ENCODE data around the gene ADAM12.

The ADAM12 gene

DNA sequence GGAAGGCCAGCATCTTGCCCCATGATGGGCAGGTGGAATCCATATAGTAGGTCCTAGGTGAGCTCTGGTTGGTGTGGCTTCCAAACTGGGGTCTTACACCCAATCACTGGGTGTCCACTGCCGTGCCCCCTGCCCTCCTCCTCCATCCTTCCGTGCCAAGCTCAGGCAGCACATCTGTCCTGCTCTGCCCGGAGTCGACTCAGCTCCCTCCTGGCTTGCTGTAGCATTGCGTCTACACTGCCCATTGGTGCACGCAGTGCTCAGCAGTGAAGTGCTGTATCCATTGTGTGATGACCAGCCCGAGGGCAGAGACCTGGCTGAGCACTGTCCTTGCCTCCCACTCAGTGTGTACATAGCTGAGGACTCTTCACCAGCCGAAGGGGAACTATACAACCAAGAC is 148.4 kb downstream of the ADAM12 start:
- TF ChIP-seq, protein P1, sequence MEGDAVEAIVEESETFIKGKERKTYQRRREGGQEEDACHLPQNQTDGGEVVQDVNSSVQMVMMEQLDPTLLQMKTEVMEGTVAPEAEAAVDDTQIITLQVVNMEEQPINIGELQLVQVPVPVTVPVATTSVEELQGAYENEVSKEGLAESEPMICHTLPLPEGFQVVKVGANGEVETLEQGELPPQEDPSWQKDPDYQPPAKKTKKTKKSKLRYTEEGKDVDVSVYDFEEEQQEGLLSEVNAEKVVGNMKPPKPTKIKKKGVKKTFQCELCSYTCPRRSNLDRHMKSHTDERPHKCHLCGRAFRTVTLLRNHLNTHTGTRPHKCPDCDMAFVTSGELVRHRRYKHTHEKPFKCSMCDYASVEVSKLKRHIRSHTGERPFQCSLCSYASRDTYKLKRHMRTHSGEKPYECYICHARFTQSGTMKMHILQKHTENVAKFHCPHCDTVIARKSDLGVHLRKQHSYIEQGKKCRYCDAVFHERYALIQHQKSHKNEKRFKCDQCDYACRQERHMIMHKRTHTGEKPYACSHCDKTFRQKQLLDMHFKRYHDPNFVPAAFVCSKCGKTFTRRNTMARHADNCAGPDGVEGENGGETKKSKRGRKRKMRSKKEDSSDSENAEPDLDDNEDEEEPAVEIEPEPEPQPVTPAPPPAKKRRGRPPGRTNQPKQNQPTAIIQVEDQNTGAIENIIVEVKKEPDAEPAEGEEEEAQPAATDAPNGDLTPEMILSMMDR (IDR thresholded peaks at IDR 0.05; ENCODE audit: low read depth, low read length), result no peak
- no peak for DNase-seq (ENCODE audit: extremely low read depth, low read depth)

DNA sequence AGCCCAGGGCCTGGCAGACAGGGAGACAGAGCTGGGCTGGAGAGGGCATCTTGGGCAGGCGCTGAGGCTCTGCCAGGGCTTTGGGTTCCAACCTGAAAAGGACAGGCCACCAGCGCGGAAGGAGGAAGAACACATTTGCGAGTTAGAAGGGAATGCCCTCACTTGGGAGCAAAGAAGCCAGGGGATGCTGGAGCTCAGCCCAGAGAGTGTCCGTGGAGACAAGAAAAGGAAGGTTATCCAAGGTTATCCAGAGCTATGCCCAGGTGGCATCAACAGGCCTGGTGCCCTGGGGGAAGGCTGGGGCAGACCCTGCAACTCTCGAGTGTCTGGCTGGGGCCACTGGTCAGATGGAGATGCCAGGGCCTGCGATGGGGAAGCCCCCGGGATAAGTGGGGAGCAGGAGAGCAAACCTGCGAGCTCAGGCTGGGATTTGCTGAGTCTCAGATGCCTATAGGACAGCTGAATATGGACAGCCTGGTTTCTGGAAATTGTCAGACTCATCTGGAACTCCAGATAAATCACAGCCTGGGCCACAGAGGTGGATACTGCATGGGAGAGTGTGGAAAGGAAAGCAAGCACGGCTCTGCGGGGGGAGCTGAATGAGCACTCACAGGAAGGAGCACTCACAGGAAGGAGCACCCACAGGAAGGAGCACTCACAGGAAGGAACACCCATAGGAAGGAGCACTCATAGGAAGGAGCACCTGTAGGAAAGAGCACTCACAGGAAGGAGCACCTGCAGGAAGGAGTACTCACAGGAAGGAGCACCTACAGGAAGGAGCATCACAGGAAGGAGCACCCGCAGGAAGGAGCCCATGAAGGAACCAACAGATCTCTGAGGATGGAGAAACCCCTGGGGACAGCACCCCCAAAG is 152.1 kb downstream of the ADAM12 start:
- TF ChIP-seq, protein P1 (IDR thresholded peaks at IDR 0.05; ENCODE audit: low read depth, low read length), result no peak
- DNase-seq (ENCODE audit: extremely low read depth, low read depth), result no peak

DNA sequence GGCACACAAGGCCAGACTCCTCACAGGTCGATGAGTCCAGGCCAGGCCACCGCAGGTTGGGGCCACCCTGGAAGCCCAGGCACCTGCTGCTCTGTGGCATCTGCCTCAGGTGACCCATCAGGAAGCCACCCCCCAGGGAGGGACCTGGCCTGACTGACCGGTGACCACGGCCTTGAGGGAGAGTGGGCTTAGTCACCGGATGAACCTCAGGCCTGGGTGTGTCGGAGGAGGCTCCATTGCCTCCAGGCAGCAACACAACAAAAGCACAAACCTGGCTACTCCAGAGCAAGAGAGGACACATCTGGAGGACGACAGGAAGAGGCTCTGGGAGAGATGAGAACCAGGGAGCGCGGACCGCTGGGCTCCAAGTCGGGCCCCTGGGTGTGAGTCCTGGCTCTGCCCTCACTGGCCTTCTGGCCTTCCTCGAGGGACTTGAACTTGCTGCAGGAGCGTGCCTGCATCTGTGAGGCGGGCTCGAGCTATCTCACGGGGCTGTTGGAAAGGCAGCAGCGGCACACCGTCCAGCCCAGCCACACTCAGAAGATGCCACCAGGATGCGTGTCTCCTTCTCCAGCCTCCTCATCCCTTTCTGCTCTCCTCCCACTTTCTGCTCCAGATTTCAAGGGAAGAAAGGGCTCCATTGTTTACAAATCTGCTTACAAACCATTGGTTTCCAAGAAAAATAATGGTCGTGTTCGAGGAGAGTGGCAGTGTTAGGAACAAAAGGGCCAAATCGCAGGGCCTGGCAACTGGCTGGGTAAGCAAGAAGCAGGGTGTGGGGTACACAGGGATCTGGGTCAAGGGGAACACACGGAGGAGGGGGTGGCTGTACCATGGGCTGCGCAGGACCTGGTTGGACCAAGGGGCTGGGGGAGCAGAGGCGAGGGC is 152.9 kb downstream of the ADAM12 start:
- TF ChIP-seq, protein P1 (IDR thresholded peaks at IDR 0.05; ENCODE audit: low read depth, low read length), result no peak
- DNase-seq (ENCODE audit: extremely low read depth, low read depth), result no peak

DNA sequence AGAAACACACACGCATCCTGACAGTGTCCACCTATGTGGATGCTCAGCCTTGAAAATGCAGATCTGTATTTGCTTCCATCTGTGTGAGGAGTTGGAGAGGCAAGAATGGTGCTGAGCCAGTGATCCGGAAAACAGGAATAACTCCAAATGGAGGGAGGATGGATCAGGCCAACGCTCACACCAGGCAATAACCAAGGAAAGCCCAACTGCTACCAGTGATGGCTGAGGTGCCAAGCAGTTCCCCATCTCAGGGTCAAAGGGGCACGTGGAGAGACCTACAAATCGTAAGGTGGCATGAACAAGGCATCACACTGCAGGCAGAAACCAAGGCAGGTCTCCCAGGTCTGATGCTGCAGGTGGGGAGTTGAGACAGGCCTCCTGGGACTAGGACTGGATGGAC is 153.6 kb downstream of the ADAM12 start:
- DNase-seq (ENCODE audit: extremely low read depth, low read depth), result no peak
- TF ChIP-seq, protein P1 (IDR thresholded peaks at IDR 0.05; ENCODE audit: low read depth, low read length), result no peak

DNA sequence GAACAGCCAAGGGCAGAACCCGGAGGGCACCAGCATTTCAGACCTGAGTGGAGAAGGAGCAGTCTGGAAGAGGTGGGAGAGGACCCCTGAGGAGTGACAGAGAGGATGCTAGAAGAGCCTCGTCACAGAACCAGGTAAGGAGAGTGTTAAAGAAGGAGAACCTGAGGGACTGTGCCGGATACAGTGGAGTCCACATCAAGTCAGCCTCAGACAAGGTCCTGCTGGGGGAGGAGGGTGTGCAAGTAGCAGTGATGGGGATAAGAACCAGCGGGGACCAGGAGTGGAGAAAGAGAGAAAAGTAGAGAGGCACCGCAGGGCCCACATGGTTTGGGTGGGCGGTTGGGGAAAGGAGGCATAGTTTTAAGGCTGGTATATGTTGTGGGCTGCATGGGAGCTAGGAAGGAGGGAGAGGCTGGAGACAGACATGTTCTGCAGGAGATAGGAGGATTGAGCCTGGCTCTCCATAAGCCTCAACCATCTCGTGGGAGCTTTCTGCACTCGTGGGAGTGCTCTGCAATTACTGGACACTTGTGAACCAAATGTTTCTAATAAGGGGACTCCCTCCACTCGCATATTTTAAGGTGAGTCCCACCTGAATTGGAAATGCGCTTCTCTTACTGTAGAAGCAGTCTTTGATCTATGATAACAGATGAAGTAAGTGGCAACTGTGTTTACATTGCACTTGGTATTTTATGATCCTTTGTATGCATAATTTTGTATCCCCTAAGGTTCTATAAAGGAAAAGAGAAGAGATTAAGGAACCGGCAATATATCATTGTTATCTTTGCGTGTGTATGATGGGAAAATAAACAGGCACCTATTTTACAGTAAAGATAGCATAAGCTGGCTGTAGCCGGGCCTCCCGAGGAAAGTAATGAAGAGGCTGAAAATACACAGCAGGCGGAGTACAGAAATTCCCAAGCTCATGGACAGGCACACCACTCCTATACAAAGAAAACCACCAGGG is 154.8 kb downstream of the ADAM12 start:
- no peak for DNase-seq (ENCODE audit: extremely low read depth, low read depth)
- TF ChIP-seq, protein P1 (IDR thresholded peaks at IDR 0.05; ENCODE audit: low read depth, low read length), result no peak

DNA sequence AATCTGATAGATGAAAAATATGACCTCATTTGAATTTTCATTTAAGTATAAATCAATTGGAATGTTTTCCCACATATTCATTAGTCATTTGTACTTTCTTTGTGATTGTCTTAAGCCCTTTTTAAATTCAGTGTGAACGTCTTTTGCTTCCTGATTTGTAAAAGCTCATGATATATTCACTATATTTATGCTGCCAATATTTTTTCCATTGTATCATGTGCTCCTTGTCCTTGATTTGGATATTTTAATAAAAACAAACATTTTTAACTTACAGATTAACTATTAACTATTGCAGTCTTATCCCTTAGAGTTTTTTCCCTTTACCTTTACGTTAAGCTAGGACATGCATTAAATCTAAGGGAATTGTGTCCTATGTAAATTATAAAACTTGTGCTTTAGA is 157.7 kb downstream of the ADAM12 start:
- no peak for DNase-seq (ENCODE audit: extremely low read depth, low read depth)
- TF ChIP-seq, protein P1 (IDR thresholded peaks at IDR 0.05; ENCODE audit: low read depth, low read length), result no peak

Data from AG09319 (cell line).